T-helper 9 cell (primary cell): ENCODE results near the gene ZFP36L1.
A peak's percentile ranks its signal among the peaks of the same experiment; 100 is the strongest.

ENCODE experiments used
- DNase-seq: peaks from one replicate; pipeline ENCODE4 v3.0.0-alpha.2; 2020
- total RNA-seq, 2 donors: gene quantifications; one replicate each; lab custom pipeline; 2026; lab: John Stamatoyannopoulos, UW

ZFP36L1 gene
- 128 to 224 reads per million in 2 donors for total RNA-seq

GRCh38 chr14:68792979-68793733 lies at the start of gene ZFP36L1:
Gene ZFP36L1 (minus strand): TSS chr14:68793067. CDS start chr14:68792938, 129 bp downstream.
- DNase-seq, result peak; percentile 92

GRCh38 chr14:68842298-68842697 lies 49.4 kb upstream of the ZFP36L1 start:
- DNase-seq, result no peak

- no peak for DNase-seq
Observed at GRCh38 chr14:68841016-68841809, 48.3 kb upstream of the ZFP36L1 start.

- DNase-seq, result no peak
Observed at GRCh38 chr14:68840454-68840853, 47.6 kb upstream of the ZFP36L1 start.

GRCh38 chr14:68836082-68836481 lies 43.2 kb upstream of the ZFP36L1 start:
- no peak for DNase-seq

- no peak for DNase-seq
Observed at GRCh38 chr14:68834816-68835215, 41.9 kb upstream of the ZFP36L1 start.

GRCh38 chr14:68828698-68829097 lies 35.8 kb upstream of the ZFP36L1 start:
- no peak for DNase-seq

- no peak for DNase-seq
Observed at GRCh38 chr14:68825729-68826128, 32.9 kb upstream of the ZFP36L1 start.

- peak; percentile 34 for DNase-seq
Observed at GRCh38 chr14:68824517-68825347, 31.9 kb upstream of the ZFP36L1 start.

- DNase-seq, result no peak
Observed at GRCh38 chr14:68824207-68824516, 31.3 kb upstream of the ZFP36L1 start.

GRCh38 chr14:68823434-68824206 lies 30.8 kb upstream of the ZFP36L1 start:
- no peak for DNase-seq

- DNase-seq, result no peak
Observed at GRCh38 chr14:68822926-68823325, 30.1 kb upstream of the ZFP36L1 start.

GRCh38 chr14:68822132-68822651 lies 29.3 kb upstream of the ZFP36L1 start:
- DNase-seq, result no peak

- peak; percentile 20 for DNase-seq
Observed at GRCh38 chr14:68820999-68821683, 28.3 kb upstream of the ZFP36L1 start.

- DNase-seq, result peak; percentile 35
Observed at GRCh38 chr14:68820536-68820935, 27.7 kb upstream of the ZFP36L1 start.

GRCh38 chr14:68820119-68820518 lies 27.3 kb upstream of the ZFP36L1 start:
- DNase-seq, result no peak

- DNase-seq, result no peak
Observed at GRCh38 chr14:68819260-68819691, 26.4 kb upstream of the ZFP36L1 start.

- no peak for DNase-seq
Observed at GRCh38 chr14:68817506-68818212, 24.8 kb upstream of the ZFP36L1 start.

- no peak for DNase-seq
Observed at GRCh38 chr14:68816943-68817430, 24.1 kb upstream of the ZFP36L1 start.

GRCh38 chr14:68816183-68816942 lies 23.5 kb upstream of the ZFP36L1 start:
- peak; percentile 85 for DNase-seq
